Erythroblast (primary cell): ENCODE measurements around the gene PACS2.
"Not testable (repeated sequence)": the region's sequence is repeated elsewhere in the genome, so short reads cannot be mapped to it uniquely, and the experiment has no call there.

Experiments
- DNase-seq, 2 experiments: peaks; one replicate each; lab custom pipeline; 2025; lab: John Stamatoyannopoulos, UW
- GATA1 ChIP-seq: IDR thresholded peaks from 2 replicates; pipeline ENCODE4 v1.6.1; 2011; ENCODE audit warnings: low read depth, mild to moderate bottlenecking, control low read depth, low read length, moderate library complexity
- POLR2A ChIP-seq: IDR thresholded peaks from 2 replicates; pipeline ENCODE4 v1.6.1; 2011; ENCODE audit warnings: mild to moderate bottlenecking, low read length

The PACS2 gene

GRCh38 chr14:105326568-105326867 is 12.0 kb downstream of the PACS2 start:
- DNase-seq: no peak
- TF ChIP-seq POLR2A: no peak

- TF ChIP-seq GATA1 (no peak), POLR2A (no peak)
- no peak for DNase-seq
Observed at GRCh38 chr14:105326891-105327694, 12.5 kb downstream of the PACS2 start.

GRCh38 chr14:105327695-105328045 is 13.1 kb downstream of the PACS2 start:
- not testable (repeated sequence) for DNase-seq

GRCh38 chr14:105328070-105328677 is 13.6 kb downstream of the PACS2 start:
- TF ChIP-seq GATA1 (no peak), POLR2A (no peak)
- no peak for DNase-seq

GRCh38 chr14:105328678-105329390 is 14.3 kb downstream of the PACS2 start:
- no peak for TF ChIP-seq GATA1
- no peak for DNase-seq

- no peak for DNase-seq
- no peak for TF ChIP-seq GATA1
- no peak for TF ChIP-seq POLR2A
Observed at GRCh38 chr14:105329411-105330150, 15.0 kb downstream of the PACS2 start.

- no peak for TF ChIP-seq POLR2A
- TF ChIP-seq GATA1: no peak
- DNase-seq: no peak
Observed at GRCh38 chr14:105330491-105330895, 15.9 kb downstream of the PACS2 start.

GRCh38 chr14:105331575-105332349 is 17.2 kb downstream of the PACS2 start:
- TF ChIP-seq POLR2A: no peak
- TF ChIP-seq GATA1: no peak
- no peak for DNase-seq

- no peak for DNase-seq
- TF ChIP-seq GATA1: no peak
- TF ChIP-seq POLR2A: no peak
Observed at GRCh38 chr14:105332350-105332874, 17.9 kb downstream of the PACS2 start.

- TF ChIP-seq POLR2A: no peak
- TF ChIP-seq GATA1: no peak
- no peak for DNase-seq
Observed at GRCh38 chr14:105333020-105333490, 18.5 kb downstream of the PACS2 start.

- TF ChIP-seq GATA1 (no peak), POLR2A (no peak)
- DNase-seq: no peak
Observed at GRCh38 chr14:105333613-105334364, 19.2 kb downstream of the PACS2 start.

- TF ChIP-seq POLR2A (no peak), GATA1 (no peak)
- no peak for DNase-seq
Observed at GRCh38 chr14:105334383-105335230, 20.1 kb downstream of the PACS2 start.

- not testable (repeated sequence) for DNase-seq
Observed at GRCh38 chr14:105335231-105335542, 20.6 kb downstream of the PACS2 start.
